ENCODE data around the gene PIN4. TPM values are rescaled to one million over a fixed set of nuclear protein-coding genes. Genes with fewer than 3 reads are reported as not detected.

PIN4 gene
- total and polyA plus RNA-seq, 12 donors, result 6.9 to 52.8 (median 10.7) TPM

DNA sequence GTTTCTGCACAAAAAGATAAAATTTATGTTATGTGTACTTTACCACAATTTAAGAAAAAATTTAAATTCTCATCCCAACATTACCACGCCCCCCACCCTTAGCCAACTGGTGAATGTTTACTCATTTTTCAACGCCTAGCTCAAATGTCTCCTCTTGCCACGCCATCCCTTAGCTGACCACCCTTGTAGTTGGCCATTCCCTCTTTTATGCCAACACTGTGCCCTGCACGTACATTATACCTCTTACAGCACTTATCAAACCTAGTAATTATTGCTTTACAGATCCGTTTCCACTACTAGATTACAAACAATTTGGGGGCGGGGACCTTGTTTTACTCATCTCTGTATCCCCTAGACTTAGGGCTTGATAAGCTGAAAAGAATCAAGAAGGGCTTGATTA lies 56.6 kb downstream of the PIN4 start:
- intact Hi-C loops (cut with DNase I), result no loop called here
- TF ChIP-seq, protein P1, sequence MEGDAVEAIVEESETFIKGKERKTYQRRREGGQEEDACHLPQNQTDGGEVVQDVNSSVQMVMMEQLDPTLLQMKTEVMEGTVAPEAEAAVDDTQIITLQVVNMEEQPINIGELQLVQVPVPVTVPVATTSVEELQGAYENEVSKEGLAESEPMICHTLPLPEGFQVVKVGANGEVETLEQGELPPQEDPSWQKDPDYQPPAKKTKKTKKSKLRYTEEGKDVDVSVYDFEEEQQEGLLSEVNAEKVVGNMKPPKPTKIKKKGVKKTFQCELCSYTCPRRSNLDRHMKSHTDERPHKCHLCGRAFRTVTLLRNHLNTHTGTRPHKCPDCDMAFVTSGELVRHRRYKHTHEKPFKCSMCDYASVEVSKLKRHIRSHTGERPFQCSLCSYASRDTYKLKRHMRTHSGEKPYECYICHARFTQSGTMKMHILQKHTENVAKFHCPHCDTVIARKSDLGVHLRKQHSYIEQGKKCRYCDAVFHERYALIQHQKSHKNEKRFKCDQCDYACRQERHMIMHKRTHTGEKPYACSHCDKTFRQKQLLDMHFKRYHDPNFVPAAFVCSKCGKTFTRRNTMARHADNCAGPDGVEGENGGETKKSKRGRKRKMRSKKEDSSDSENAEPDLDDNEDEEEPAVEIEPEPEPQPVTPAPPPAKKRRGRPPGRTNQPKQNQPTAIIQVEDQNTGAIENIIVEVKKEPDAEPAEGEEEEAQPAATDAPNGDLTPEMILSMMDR (IDR thresholded peaks at IDR 0.05), result no peak
- ATAC-seq, result no peak
- Histone ChIP-seq H3K4me1 (peaks cover 0 to 8% (median 0%) of the 10 kb centered on the region in 9 donors), H3K27ac (no peak overlapping the region), H3K9me3 (no peaks in the 10 kb centered on the region), H3K36me3 (no peaks in the 10 kb centered on the region), H3K27me3 (no peaks in the 10 kb centered on the region), H3K4me3 (peak overlapping the region in 3 of 10 donors; percentile 43 to 49 (median 48))
- DNase-seq, result no peak
- 30 to 36% methylated on average over 6 of the region's 6 CpGs for WGBS, 2 donors

DNA sequence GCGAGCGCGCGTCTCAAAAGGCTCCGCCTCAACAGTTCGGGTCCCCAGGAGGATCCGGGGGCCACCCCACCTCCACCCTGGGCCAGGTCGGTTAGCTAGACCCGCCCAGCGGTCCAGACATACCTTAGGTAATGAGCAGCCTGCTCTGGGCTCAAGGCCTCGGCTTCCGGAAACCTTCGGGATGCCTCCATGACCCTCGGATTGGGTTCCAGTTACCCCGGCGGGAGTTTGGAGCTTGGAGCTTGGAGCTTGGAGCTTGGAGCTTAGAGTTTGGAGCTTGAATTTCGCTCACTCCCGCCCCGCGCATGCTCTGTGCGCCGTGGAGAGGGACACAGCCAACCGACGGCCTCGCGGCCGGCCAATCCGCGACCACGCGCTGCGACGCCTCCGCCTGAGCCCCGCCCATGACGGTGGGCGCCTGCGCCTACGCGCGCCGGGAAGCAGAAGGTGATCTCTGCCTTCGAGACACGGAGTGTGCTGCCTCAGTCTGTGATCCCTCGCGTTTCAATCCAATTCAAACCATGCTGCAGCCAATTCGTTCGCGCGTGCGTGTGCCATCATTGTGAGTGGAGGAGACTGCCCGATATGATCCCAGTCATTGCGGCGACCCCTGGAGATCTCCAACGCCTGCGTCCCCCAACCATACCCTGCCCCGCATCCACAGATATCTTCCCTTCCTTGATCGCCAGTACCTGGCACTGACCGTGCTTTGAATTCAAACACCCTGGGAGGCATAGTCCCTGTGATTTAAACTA lies 57.3 kb downstream of the PIN4 start, which contains the start of gene ERCC6L:
Gene ERCC6L, minus strand, starts transcription at position 307 of the 755 bp plus-strand sequence. Its CDS starts 116 bp downstream, at position 191.
- H3K27me3 ChIP-seq, result peaks cover 0 to 4% (median 0%) of the 10 kb centered on the region in 7 donors
- intact Hi-C loops (cut with DNase I), result no loop called here
- TF ChIP-seq, protein P1 (IDR thresholded peaks at IDR 0.05), result no peak
- peak within 1 kb of the TSS in 8 of 10 donors; percentile 19 to 49 (median 42) for H3K4me3 ChIP-seq
- DNase-seq (peak; percentile 83 to 89), ATAC-seq (peak; percentile 98 to 100 (median 99))
- H3K36me3 ChIP-seq, result no peaks in the 10 kb centered on the region
- H3K27ac ChIP-seq, result peak within 1 kb of the TSS in 4 of 10 donors; percentile 22 to 66 (median 34)
- WGBS, 2 donors, result 0 to 1% methylated on average over 53 to 59 of the region's 59 CpGs
- no peaks in the 10 kb centered on the region for H3K9me3 ChIP-seq
- H3K4me1 ChIP-seq, result peaks cover 0 to 11% (median 0%) of the 10 kb centered on the region in 9 donors

DNA sequence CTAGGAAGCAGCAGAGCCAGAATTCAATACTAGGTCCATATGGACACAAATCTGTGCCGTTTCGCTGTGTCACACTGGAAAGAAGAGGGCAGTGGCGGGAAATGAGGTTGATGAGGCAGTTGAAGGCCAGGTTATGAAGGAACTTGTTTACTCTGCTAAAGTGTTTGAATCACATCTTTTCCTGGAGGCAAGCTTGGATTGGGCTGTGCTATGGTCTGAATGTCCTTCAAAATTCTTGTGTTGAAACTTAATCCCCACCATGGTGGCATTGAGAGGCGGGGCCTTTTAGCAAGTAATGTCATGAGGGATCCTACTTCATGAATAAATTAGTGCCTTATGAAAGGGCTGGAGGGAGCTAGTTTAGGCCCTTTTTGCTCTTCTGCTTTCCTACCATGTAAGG lies 59.4 kb downstream of the PIN4 start:
- TF ChIP-seq, protein P1 (IDR thresholded peaks at IDR 0.05), result no peak
- H3K27me3 ChIP-seq, result peaks cover 0 to 4% (median 0%) of the 10 kb centered on the region in 7 donors
- intact Hi-C loops (cut with DNase I), result loop anchor here in 1 of 10 donors (10.0 kb wide), 1 partner anchor 304 kb away; no protein-coding TSS in a partner anchor
- H3K27ac ChIP-seq, result no peak overlapping the region
- H3K4me3 ChIP-seq, result no peak overlapping the region
- no peak for DNase-seq
- no peak for ATAC-seq
- H3K36me3 ChIP-seq, result no peaks in the 10 kb centered on the region
- peaks cover 0 to 11% (median 0%) of the 10 kb centered on the region in 9 donors for H3K4me1 ChIP-seq
- no peaks in the 10 kb centered on the region for H3K9me3 ChIP-seq
- WGBS, 2 donors, result 95 to 98% methylated on average over 4 of the region's 4 CpGs

DNA sequence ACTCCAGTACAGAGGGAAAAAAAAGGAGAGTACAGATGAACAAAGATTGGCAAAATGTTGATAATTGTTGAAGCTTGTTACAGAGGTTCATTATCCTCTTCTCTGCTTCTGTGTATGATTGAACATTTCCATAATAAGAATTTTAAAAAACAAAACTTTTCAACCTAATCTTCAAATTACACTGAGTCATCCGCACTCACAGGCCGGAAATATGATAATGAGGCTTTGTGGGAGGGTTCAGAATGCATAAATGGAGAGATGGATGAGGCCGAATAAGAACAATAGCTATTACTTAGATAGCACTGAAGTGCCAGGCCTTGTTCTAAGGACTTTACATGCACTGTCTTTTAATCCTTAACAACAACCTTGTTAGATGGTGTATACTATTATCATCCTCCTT lies 61.9 kb downstream of the PIN4 start:
- WGBS, 2 donors, result 37 to 44% methylated on average over 3 of the region's 3 CpGs
- intact Hi-C loops (cut with DNase I), result loop anchor here in 1 of 10 donors (10.0 kb wide), 1 partner anchor 301 kb away; no protein-coding TSS in a partner anchor
- ATAC-seq, result no peak

More for the DNA sequence above, 61.9 kb downstream of the PIN4 start:
- Histone ChIP-seq H3K27ac (peak overlapping the region in 1 of 10 donors; percentile 2), H3K4me1 (peaks cover 0 to 7% (median 0%) of the 10 kb centered on the region in 9 donors), H3K27me3 (peaks cover 0 to 4% (median 0%) of the 10 kb centered on the region in 7 donors), H3K9me3 (no peaks in the 10 kb centered on the region), H3K36me3 (no peaks in the 10 kb centered on the region), H3K4me3 (no peak overlapping the region)
- no peak for DNase-seq
- TF ChIP-seq, protein P1 (IDR thresholded peaks at IDR 0.05), result no peak
